OCI-LY7 (cell line): ENCODE results near the gene STK11IP.

Experiments
- CTCF ChIP-seq: fragments of 200-600 bp; sonication (generic); conservative IDR thresholded peaks from 2 replicates; pipeline ENCODE4 v1.5.1; 2014; ENCODE audit warnings: mild to moderate bottlenecking, antibody characterized with exemption, low read length, moderate library complexity, mixed read lengths
- EZH2phosphoT487 ChIP-seq: fragments of 200-600 bp; sonication (generic); IDR thresholded peaks from 2 replicates; pipeline ENCODE4 v1.6.1; 2018; ENCODE audit warnings: low read depth, borderline replicate concordance, mild to moderate bottlenecking, mixed run types, antibody characterized with exemption, low read length, moderate library complexity, mixed read lengths

GRCh38 chr2:219626540-219626939 is 28.9 kb downstream of the STK11IP start:
- no peak for TF ChIP-seq CTCF
- TF ChIP-seq EZH2phosphoT487: no peak
